Spleen (tissue), 11 donors: ENCODE results near the gene ALMS1. TPM values are rescaled to one million over a fixed set of nuclear protein-coding genes. Genes with fewer than 3 reads are reported as not detected.

Experiments
- DNase-seq: peaks from one replicate; pipeline ENCODE4 v3.0.0-alpha.2; 2020
- H3K27ac ChIP-seq, 8 donors: fragments of 200-600 bp; sonication (generic) in 7 of 8; 1 replicate in 4 of 8; 2 replicates in 4 of 8; pipeline versions ENCODE4 v1.5.0 to v1.8.0; 2016 to 2021; ENCODE audit warnings: inconsistent platforms in 4 of 8, mild to moderate bottlenecking in 4 of 8, moderate library complexity in 1 of 8
- H3K27me3 ChIP-seq, 7 donors: fragments of 200-600 bp; sonication (generic) in 6 of 7; replicated peaks in 1 of 7; 1 replicate in 4 of 7; 2 replicates in 3 of 7; pipeline versions ENCODE4 v1.5.0 to v1.8.0; 2016 to 2021; ENCODE audit warnings: inconsistent platforms in 3 of 7, mild to moderate bottlenecking in 1 of 7
- H3K36me3 ChIP-seq, 6 donors: fragments of 200-600 bp; sonication (generic) in 5 of 6; 1 replicate in 4 of 6; 2 replicates in 2 of 6; pipeline versions ENCODE4 v1.5.0 to v1.8.0; 2016 to 2021; ENCODE audit warnings: inconsistent platforms in 2 of 6
- H3K4me1 ChIP-seq, 6 donors: fragments of 200-600 bp; sonication (generic) in 5 of 6; 1 replicate in 3 of 6; 2 replicates in 3 of 6; pipeline versions ENCODE4 v1.5.0 to v1.8.0; 2016 to 2021; ENCODE audit warnings: inconsistent platforms in 3 of 6
- H3K4me3 ChIP-seq, 8 donors: fragments of 200-600 bp; sonication (generic) in 7 of 8; 1 replicate in 4 of 8; 2 replicates in 4 of 8; pipeline versions ENCODE4 v1.5.0 to v1.8.0; 2016 to 2021; ENCODE audit warnings: inconsistent platforms in 4 of 8, mild to moderate bottlenecking in 4 of 8, moderate library complexity in 2 of 8
- H3K9me3 ChIP-seq, 8 donors: fragments of 200-600 bp; sonication (generic) in 7 of 8; 1 replicate in 4 of 8; 2 replicates in 4 of 8; pipeline versions ENCODE4 v1.5.0 to v1.8.0; 2016 to 2021; ENCODE audit warnings: inconsistent platforms in 4 of 8
- POLR2A ChIP-seq, 3 donors: fragments of 450-650 bp; IDR thresholded peaks; one replicate each; pipeline ENCODE4 v1.5.1; 2017; ENCODE audit warnings: antibody characterized with exemption in 3 of 3, mild to moderate bottlenecking in 1 of 3
- POLR2AphosphoS5 ChIP-seq, 3 donors: sonication (generic); formaldehyde crosslinking; IDR thresholded peaks; one replicate each; pipeline ENCODE4 v1.5.1; 2017; ENCODE audit warnings: antibody characterized with exemption in 3 of 3
- WGBS, 5 donors: extraction: QIAGEN DNeasy Blood & Tissue Kit in 3 of 5; methylation state at CpG; one replicate each; pipeline versions ENCODE4 v1.1.5 to v1.1.7; 2013 to 2018; 5-methylcytosine and 5-hydroxymethylcytosine counted together
- intact Hi-C: fragments of 100-400 bp; cut with DNase I; formaldehyde crosslinking; loops from one replicate; pipeline ENCODE4 v1.15.0; 2023; ENCODE audit warnings: low total_unique reads
- polyA plus RNA-seq, 3 donors: library from polyadenylated mRNA; stranded (reverse); fragments of 200-250 nt; gene quantifications; one replicate each; pipeline ENCODE4 v1.2.1, GENCODE V29; 2013
- total RNA-seq, 7 donors: library from RNA; depleted of rRNA in 3 of 7; stranded (reverse); fragments of >200 nt in 3 of 7; fragmentation: NEBNext Ultra II Directional in 4 of 7; extraction: Animal tissue kit (Norgen Biotek cat#: 25700) in 4 of 7; gene quantifications; one replicate each; pipeline versions ENCODE4 v1.1.0 to v1.2.1, GENCODE V29; 2016 to 2021
- TF ChIP-seq, protein P1 (sequence below), 11 experiments: fragments of 200-600 bp in 7 of 11; fragments of 450-650 bp in 4 of 11; sonication (generic) in 4 of 11; IDR thresholded peaks in 8 of 11; conservative IDR thresholded peaks in 3 of 11; 1 replicate in 7 of 11; 2 replicates in 4 of 11; pipeline versions ENCODE4 v1.4.0 to v1.8.0; 2016 to 2021; ENCODE audit warnings: antibody characterized with exemption in 11 of 11, inconsistent platforms in 4 of 11, mild to moderate bottlenecking in 1 of 11
- donor health status: healthy with polysubstance abuse.
- donor health status: DM: no; HTN: no; CAD: no; lungs with moderate emphysema.
- donor health status: DM: no; HTN: no; CAD: no.
- donor health status: Bipolar disorder and iron deficiency.
- donor health status: healthy.
- donor health status: DM: no; HTN: no; CAD: no.
- donor health status: DM: yes; HTN: yes; CAD: no.

ALMS1 gene
- total and polyA plus RNA-seq, 10 donors, result 3.8 to 34.2 (median 17.7) TPM

- H3K4me3 ChIP-seq, result no peak overlapping the region
- intact Hi-C loops, result no loop called here
- H3K4me1 ChIP-seq, result no peaks in the 10 kb centered on the region
- H3K27ac ChIP-seq, result no peak overlapping the region
- no peaks in the 10 kb centered on the region for H3K27me3 ChIP-seq
- H3K36me3 ChIP-seq, result peaks cover 0 to 22% (median 1%) of the 10 kb centered on the region in 6 donors
- DNase-seq, result no peak
- TF ChIP-seq POLR2A (IDR thresholded peaks at IDR 0.05), result no peak
- WGBS, 5 donors, result 95 to 98% (median 96%) methylated on average over 9 of the region's 9 CpGs
- peaks cover 2 to 51% (median 45%) of the 10 kb centered on the region in 8 donors for H3K9me3 ChIP-seq
Observed at GRCh38 chr2:73402386-73403103, 16.9 kb downstream of the ALMS1 start.

DNA sequence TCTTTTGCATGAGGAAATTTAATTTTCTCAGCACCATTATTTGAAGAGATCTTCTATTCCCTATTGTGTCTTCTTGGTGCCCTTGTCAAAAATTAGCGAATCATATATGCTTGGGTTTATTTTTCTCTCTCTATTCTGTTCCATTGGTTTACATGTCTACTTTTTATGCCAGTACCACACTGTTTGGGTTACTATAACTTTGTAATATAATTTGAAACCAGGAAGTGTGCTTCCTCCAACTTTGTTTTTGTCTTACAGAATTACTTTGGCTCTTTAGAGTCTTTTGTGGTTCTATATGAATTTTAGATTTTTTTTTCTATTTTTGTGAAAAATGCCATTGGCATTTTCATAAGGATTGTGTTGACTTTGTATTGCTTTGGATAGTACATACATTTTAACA lies 17.6 kb downstream of the ALMS1 start:
- intact Hi-C loops, result no loop called here
- Histone ChIP-seq H3K27me3 (no peaks in the 10 kb centered on the region), H3K9me3 (peaks cover 2 to 50% (median 43%) of the 10 kb centered on the region in 8 donors), H3K27ac (no peak overlapping the region), H3K36me3 (peaks cover 0 to 22% (median 1%) of the 10 kb centered on the region in 6 donors), H3K4me1 (no peaks in the 10 kb centered on the region), H3K4me3 (no peak overlapping the region)
- TF ChIP-seq, protein P1, sequence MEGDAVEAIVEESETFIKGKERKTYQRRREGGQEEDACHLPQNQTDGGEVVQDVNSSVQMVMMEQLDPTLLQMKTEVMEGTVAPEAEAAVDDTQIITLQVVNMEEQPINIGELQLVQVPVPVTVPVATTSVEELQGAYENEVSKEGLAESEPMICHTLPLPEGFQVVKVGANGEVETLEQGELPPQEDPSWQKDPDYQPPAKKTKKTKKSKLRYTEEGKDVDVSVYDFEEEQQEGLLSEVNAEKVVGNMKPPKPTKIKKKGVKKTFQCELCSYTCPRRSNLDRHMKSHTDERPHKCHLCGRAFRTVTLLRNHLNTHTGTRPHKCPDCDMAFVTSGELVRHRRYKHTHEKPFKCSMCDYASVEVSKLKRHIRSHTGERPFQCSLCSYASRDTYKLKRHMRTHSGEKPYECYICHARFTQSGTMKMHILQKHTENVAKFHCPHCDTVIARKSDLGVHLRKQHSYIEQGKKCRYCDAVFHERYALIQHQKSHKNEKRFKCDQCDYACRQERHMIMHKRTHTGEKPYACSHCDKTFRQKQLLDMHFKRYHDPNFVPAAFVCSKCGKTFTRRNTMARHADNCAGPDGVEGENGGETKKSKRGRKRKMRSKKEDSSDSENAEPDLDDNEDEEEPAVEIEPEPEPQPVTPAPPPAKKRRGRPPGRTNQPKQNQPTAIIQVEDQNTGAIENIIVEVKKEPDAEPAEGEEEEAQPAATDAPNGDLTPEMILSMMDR (IDR thresholded peaks at IDR 0.05 in 8 of 11, conservative IDR thresholded peaks at IDR 0.05 in 3 of 11), result no peak
- no peak for TF ChIP-seq POLR2A (IDR thresholded peaks at IDR 0.05)
- TF ChIP-seq POLR2AphosphoS5 (IDR thresholded peaks at IDR 0.05), result no peak
- no peak for DNase-seq
- WGBS, 5 donors, result 90 to 100% (median 92%) methylated on average over 1 of the region's 1 CpG

- peaks cover 0 to 15% (median under 1%) of the 10 kb centered on the region in 6 donors for H3K36me3 ChIP-seq
Observed at GRCh38 chr2:73404409-73404808, 18.8 kb downstream of the ALMS1 start.

DNA sequence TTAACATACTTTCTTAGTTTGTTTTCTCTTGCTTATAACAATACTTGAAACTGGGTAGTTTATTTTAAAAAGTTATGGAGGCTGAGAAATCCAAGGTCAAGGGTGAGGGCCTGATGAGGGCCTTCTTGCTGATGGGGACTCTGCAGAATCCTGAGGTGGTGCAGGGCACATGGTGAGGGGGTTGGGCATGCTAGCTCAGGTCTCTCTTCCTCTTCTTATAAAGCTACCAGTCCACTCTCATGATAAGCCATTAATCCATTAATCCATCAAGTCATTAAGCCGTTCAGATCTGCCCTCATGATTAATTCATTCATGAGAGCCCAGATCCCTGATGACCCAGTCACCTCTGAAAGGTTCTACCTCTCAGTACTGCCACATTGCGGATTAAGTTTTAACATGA lies 21.4 kb downstream of the ALMS1 start:
- H3K27me3 ChIP-seq, result no peaks in the 10 kb centered on the region
- 80 to 89% (median 87%) methylated on average over 2 of the region's 2 CpGs for WGBS, 5 donors
- peaks cover 0 to 18% (median 1%) of the 10 kb centered on the region in 6 donors for H3K36me3 ChIP-seq
- H3K4me1 ChIP-seq, result no peaks in the 10 kb centered on the region
- TF ChIP-seq POLR2A (IDR thresholded peaks at IDR 0.05) (no peak), POLR2AphosphoS5 (IDR thresholded peaks at IDR 0.05) (no peak)
- TF ChIP-seq, protein P1 (IDR thresholded peaks at IDR 0.05 in 8 of 11, conservative IDR thresholded peaks at IDR 0.05 in 3 of 11), result no peak
- H3K9me3 ChIP-seq, result peaks cover 2 to 36% (median 28%) of the 10 kb centered on the region in 8 donors
- no peak for DNase-seq
- H3K4me3 ChIP-seq, result no peak overlapping the region
- intact Hi-C loops, result no loop called here
- H3K27ac ChIP-seq, result no peak overlapping the region

More at GRCh38 chr2:73404409-73404808, 18.8 kb downstream of the ALMS1 start:
- Histone ChIP-seq H3K27ac (no peak overlapping the region), H3K4me3 (no peak overlapping the region), H3K27me3 (no peaks in the 10 kb centered on the region), H3K9me3 (peaks cover 2 to 40% (median 33%) of the 10 kb centered on the region in 8 donors), H3K4me1 (no peaks in the 10 kb centered on the region)
- TF ChIP-seq, protein P1 (IDR thresholded peaks at IDR 0.05 in 8 of 11, conservative IDR thresholded peaks at IDR 0.05 in 3 of 11), result no peak
- TF ChIP-seq POLR2AphosphoS5 (IDR thresholded peaks at IDR 0.05) (no peak), POLR2A (IDR thresholded peaks at IDR 0.05) (no peak)
- WGBS, 5 donors, result 94 to 98% (median 97%) methylated on average over 5 of the region's 5 CpGs
- intact Hi-C loops, result no loop called here
- no peak for DNase-seq
